C4-2B (cell line): ENCODE measurements around the gene ZNF385D.

ENCODE experiments used
- H3K27ac ChIP-seq: fragments of 450-650 bp; 2 replicates; pipeline ENCODE4 v1.5.1; 2017
- ZFX ChIP-seq: fragments of 450-650 bp; IDR thresholded peaks from 2 replicates; pipeline ENCODE4 v1.6.1; 2017
- TF ChIP-seq, protein P1 (sequence below): fragments of 450-650 bp; conservative IDR thresholded peaks from 2 replicates; pipeline ENCODE4 v1.5.1; 2017; ENCODE audit warnings: mild to moderate bottlenecking

The ZNF385D gene

DNA sequence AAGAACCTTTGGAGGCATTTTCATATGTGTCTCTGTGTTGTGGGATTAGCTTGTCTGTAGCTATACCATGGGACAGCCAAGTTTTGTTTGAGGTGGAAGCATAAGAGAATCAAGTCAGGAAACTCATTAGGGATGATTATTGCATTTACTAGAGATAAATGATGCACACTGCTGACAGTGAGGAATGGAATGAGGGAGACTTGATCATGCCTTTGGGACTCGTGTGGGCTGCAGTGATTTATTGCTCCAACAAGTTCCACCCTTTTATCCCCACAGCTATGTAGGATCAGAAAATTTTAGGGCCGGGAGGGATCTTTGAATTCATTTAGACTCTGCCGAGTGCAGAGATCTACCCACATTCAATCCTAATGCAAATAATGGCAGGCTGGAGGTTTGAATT lies 16.3 kb downstream of the ZNF385D start:
- no peak for TF ChIP-seq ZFX
- TF ChIP-seq, protein P1, sequence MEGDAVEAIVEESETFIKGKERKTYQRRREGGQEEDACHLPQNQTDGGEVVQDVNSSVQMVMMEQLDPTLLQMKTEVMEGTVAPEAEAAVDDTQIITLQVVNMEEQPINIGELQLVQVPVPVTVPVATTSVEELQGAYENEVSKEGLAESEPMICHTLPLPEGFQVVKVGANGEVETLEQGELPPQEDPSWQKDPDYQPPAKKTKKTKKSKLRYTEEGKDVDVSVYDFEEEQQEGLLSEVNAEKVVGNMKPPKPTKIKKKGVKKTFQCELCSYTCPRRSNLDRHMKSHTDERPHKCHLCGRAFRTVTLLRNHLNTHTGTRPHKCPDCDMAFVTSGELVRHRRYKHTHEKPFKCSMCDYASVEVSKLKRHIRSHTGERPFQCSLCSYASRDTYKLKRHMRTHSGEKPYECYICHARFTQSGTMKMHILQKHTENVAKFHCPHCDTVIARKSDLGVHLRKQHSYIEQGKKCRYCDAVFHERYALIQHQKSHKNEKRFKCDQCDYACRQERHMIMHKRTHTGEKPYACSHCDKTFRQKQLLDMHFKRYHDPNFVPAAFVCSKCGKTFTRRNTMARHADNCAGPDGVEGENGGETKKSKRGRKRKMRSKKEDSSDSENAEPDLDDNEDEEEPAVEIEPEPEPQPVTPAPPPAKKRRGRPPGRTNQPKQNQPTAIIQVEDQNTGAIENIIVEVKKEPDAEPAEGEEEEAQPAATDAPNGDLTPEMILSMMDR: no peak
- H3K27ac ChIP-seq: no peak overlapping the region

DNA sequence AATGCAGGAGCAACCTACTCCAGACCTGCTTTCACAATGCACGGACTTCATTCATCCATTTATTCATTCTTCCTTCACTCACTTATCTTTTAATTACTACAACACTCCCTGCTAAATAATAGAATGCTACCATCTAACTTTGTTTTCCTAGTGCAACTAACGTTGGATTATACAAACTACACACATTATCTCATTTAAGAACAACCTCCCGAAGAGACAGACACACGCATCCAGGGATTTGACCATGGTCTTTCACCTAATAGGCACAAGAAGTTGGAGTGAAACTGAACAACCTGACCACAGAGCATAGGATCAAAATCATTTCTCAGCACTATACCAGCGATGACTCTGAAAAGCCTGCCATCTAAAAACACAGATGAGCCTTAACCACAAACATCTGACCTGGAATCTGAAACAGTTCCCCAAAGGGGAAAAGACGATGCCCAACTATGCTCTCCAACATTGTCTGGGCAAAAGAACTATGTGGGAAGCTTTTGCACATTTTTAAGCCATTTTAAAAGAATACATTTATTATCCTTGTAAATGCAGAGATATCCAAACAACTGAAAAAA lies 21.0 kb downstream of the ZNF385D start:
- no peak overlapping the region for H3K27ac ChIP-seq
- TF ChIP-seq, protein P1: no peak
- no peak for TF ChIP-seq ZFX

DNA sequence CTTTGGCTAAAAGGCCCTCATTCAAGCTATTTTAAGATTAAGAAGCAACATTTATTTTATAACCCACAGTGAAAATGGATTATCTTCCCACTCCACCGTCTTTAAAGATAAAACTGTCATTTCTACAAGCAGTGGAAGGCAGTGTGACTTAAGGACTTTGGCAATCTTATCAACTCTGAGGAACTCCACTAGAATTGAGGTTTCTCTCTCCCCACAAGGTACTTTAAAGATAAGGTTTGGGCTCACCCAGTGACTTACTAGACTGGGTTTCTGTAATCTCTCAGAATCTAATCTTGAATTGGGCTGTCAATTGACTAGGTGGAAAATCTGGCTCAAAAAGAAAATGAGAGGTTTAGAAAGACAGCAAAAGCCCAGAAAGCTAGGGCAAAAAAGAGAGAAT lies 21.7 kb downstream of the ZNF385D start:
- no peak overlapping the region for H3K27ac ChIP-seq
- TF ChIP-seq, protein P1: no peak
- TF ChIP-seq ZFX: no peak

DNA sequence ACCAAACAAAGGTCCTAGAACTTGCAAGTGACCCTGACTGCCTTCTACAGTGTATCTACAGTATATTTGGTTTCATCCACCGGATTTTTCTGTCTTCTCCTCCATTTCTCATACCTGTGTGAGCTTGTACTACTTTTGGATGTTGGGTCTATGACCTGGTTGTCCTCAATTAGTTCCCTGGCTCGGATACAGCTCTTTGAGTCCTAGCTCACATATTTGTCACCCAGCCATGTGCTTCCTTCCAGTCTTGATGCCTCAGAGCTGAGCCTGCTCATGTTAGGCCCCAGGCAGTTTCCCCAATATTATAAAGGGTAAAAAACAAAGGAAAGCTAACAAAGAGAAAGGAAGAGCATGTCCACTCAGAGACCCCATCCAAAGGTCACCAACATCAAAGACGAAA lies 28.2 kb downstream of the ZNF385D start:
- H3K27ac ChIP-seq: no peak overlapping the region
- TF ChIP-seq, protein P1: no peak
- TF ChIP-seq ZFX: no peak

DNA sequence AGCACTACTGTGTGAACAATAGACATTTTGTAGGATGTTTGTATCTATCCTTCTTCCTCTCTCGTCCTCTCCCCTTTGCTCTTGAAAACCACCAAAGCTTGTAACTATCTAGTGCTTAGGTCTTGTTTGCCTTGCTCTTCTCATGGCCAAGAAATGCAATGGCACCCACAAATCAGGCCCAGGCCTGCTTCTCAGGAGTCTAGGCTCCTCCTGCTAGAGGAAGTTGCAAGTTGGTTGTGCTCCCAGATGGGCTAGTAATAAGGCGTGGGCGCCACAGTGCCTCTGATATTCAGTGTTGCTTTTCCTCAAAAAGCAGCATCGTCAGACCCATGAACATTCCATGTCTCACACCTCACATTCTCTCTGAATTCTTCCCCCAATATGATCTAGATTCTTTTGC lies 28.7 kb downstream of the ZNF385D start:
- H3K27ac ChIP-seq: no peak overlapping the region
- TF ChIP-seq, protein P1: no peak
- TF ChIP-seq ZFX: no peak

DNA sequence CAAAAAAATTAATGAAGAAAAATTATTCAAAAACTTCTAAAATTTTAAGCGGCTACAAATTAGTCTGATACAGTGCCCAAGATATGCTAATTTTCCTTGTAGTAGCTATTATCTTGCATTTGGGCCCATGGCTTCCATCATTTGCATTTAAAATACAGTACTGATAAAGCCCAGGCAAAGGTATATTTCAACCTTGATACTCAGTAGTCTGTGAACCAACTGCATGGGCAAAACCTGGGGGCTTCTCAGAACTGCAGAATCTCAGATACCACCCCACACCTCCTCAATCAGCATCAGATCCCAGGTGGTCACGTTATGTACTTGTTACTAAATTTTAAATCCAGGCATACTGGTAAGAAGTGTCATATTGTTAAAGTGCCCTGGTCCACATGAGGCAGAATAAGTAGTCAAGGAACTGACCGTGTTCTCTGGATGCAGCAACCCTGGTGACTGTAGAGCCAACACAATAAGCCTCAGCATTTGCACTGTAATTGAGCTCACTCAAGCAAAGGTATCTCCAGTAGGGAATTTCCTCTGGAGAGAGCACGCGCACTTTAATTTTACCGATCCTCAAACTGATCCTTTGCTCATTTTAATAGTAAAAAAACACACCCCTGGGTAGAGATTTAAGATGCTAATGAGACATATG lies 31.9 kb downstream of the ZNF385D start:
- H3K27ac ChIP-seq: no peak overlapping the region
- TF ChIP-seq, protein P1: no peak
- no peak for TF ChIP-seq ZFX

DNA sequence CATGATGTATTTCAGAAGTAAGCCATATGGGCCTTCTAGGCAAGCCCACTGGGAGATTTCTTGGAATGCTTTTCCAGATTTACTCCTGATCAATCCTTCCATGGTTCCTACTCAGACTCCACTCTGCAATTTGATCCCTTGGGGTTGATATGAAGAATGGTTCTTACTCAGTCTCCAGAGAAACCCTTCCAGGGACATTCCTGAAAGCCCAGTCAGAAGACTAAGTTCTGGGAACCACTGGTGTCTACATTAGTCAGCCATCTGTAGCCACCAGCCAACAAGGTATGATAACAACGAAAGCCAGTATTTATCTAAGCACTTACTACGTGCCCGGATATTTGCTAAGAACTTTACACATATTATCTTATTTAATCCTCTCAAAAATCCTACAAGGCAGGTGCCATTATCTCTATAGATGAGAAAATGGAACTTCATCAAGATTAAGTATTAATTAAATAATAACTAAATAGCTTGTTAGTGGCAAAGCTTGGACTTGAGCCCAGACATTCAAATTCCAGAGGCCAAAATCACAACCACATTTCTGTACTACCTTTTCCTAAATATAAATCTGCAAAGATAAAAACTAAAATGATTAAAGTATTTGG lies 32.7 kb downstream of the ZNF385D start:
- TF ChIP-seq, protein P1: no peak
- TF ChIP-seq ZFX: no peak
- H3K27ac ChIP-seq: no peak overlapping the region
